ENCODE data around the gene RNF183. TPM values are rescaled to one million over a fixed set of nuclear protein-coding genes. Genes with fewer than 3 reads are reported as not detected.

RNF183 gene
- total RNA-seq, 6 experiments from 2014 or later: 0.27 TPM; not detected in 5

DNA sequence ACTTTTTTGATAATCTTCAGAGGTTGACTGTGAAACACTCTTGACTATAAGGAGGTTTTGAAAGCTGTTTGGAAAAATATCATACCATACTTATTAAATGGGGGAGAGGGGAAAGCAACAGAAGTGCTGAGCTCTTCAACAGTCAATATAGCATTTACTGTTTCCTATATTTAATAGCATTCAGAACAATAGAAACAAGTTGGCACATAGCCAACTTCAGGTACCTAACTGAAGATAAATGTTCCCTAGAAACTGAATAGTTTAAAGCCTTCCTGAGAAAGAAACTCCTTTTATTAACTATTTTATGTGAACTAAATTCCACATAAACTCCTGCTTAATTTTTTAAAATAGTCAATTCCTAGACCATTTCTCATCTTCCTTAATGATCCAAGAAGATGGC is 55.5 kb downstream of the RNF183 start:
- H3K4me3 ChIP-seq: no peak overlapping the region
- H3K27ac ChIP-seq: no peak overlapping the region
- no peaks in the 10 kb centered on the region for H3K4me1 ChIP-seq
- ATAC-seq (no peak), DNase-seq (no peak)
- TF ChIP-seq POLR2A (IDR thresholded peaks at IDR 0.05): no peak
- TF ChIP-seq, protein P1, sequence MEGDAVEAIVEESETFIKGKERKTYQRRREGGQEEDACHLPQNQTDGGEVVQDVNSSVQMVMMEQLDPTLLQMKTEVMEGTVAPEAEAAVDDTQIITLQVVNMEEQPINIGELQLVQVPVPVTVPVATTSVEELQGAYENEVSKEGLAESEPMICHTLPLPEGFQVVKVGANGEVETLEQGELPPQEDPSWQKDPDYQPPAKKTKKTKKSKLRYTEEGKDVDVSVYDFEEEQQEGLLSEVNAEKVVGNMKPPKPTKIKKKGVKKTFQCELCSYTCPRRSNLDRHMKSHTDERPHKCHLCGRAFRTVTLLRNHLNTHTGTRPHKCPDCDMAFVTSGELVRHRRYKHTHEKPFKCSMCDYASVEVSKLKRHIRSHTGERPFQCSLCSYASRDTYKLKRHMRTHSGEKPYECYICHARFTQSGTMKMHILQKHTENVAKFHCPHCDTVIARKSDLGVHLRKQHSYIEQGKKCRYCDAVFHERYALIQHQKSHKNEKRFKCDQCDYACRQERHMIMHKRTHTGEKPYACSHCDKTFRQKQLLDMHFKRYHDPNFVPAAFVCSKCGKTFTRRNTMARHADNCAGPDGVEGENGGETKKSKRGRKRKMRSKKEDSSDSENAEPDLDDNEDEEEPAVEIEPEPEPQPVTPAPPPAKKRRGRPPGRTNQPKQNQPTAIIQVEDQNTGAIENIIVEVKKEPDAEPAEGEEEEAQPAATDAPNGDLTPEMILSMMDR (IDR thresholded peaks at IDR 0.05): no peak
- intact Hi-C loops (cut with DNase I): no loop called here
- H3K9me3 ChIP-seq: no peaks in the 10 kb centered on the region
- H3K27me3 ChIP-seq: no peaks in the 10 kb centered on the region
- H3K36me3 ChIP-seq: no peaks in the 10 kb centered on the region

Other genes with a start within 250 kb of the RNF183 start
- 1 to 10 TPM in 1 of 6 experiments, under 1 TPM in 5; 0.28 to 1.1 (median 0.41) TPM for gene ZFP37, start 246.7 kb downstream of the RNF183 start, total RNA-seq
- gene SLC31A2, start 152.4 kb downstream of the RNF183 start, total RNA-seq: 10 to 100 TPM; 11.5 to 43.4 (median 25.0) TPM
- gene FKBP15, start 82.1 kb downstream of the RNF183 start, total RNA-seq: 10 to 100 TPM; 11.1 to 17.2 (median 12.8) TPM
- gene SLC31A1, start 81.8 kb downstream of the RNF183 start, total RNA-seq: 10 to 100 TPM; 48.0 to 92.6 (median 71.5) TPM
- 10 to 100 TPM; 16.0 to 21.7 (median 18.5) TPM for gene CDC26, start 27.8 kb downstream of the RNF183 start, total RNA-seq
- gene PRPF4, start 27.7 kb downstream of the RNF183 start, total RNA-seq: 10 to 100 TPM in 3 of 6 experiments, 1 to 10 TPM in 3; 6.9 to 13.0 (median 10.1) TPM
- 1 to 10 TPM in 5 of 6 experiments, under 1 TPM in 1; 0.81 to 3.5 (median 1.7) TPM for gene WDR31, start 36.9 kb upstream of the RNF183 start, total RNA-seq
- gene BSPRY, start 46.2 kb upstream of the RNF183 start, total RNA-seq: 1 to 10 TPM in 2 of 6 experiments, under 1 TPM in 4; 0.24 to 1.4 (median 0.78) TPM
- 10 to 100 TPM; 36.5 to 70.5 (median 67.1) TPM for gene HDHD3, start 73.6 kb upstream of the RNF183 start, total RNA-seq
- gene ALAD, start 97.9 kb upstream of the RNF183 start, total RNA-seq: 100 to 1,000 TPM in 2 of 6 experiments, 10 to 100 TPM in 4; 35.3 to 140 (median 73.6) TPM
- gene POLE3, start 107.3 kb upstream of the RNF183 start, total RNA-seq: 10 to 100 TPM; 13.8 to 24.5 (median 16.6) TPM
- gene C9orf43, start 107.4 kb upstream of the RNF183 start, total RNA-seq: 1 to 10 TPM in 1 of 6 experiments, under 1 TPM in 5; 0.40 to 1.0 (median 0.50) TPM
- gene RGS3, start 160.4 kb upstream of the RNF183 start, total RNA-seq: 10 to 100 TPM; 19.0 to 60.3 (median 31.0) TPM